ENCODE data around the gene BCL2A1. TPM values are rescaled to one million over a fixed set of nuclear protein-coding genes. Genes with fewer than 3 reads are reported as not detected.
"Not testable (repeated sequence)": the region's sequence is repeated elsewhere in the genome, so short reads cannot be mapped to it uniquely, and the experiment has no call there.

Gene BCL2A1
- total RNA-seq, 1 donor from 2014 or later = not detected

DNA sequence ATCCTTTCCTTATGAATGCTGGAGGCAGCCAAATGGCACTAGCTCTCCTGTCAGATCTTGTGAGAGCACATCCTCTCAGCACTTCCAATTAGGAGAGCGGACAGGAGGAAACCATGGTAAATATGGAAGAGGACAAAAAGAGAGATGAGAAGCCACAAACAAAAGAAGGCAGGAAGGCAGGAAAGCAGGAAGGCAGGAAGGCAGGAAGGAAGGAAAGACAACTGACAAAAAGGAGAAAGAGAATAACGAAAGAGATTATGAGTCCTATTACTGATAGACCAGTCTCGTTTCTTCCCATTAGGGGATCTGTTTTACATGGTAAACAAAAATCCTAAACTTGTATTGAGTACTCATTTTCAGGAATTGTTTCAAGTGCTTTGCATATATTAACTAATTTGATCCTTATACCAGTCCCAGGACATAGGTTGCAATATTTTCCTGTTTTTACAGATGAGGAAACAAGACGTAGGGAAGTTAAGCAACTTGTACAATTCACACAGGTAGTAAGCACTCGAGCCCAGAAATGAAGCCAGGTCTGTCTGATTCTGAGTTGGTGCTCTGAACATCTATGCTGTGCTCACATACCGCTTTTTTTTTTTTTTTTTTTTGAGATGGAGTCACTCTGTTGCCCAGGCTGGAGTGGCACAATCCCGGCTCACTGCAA lies 4.2 kb downstream of the BCL2A1 start:
- Histone ChIP-seq H3K27me3 (ENCODE audit: control insufficient read depth, insufficient read depth, low read length) (no peaks in the 10 kb centered on the region), H3K36me3 (ENCODE audit: control insufficient read depth, insufficient read depth, low read length) (no peaks in the 10 kb centered on the region), H3K4me3 (ENCODE audit: low read depth, low read length) (no peak overlapping the region)
- TF ChIP-seq, protein P1, sequence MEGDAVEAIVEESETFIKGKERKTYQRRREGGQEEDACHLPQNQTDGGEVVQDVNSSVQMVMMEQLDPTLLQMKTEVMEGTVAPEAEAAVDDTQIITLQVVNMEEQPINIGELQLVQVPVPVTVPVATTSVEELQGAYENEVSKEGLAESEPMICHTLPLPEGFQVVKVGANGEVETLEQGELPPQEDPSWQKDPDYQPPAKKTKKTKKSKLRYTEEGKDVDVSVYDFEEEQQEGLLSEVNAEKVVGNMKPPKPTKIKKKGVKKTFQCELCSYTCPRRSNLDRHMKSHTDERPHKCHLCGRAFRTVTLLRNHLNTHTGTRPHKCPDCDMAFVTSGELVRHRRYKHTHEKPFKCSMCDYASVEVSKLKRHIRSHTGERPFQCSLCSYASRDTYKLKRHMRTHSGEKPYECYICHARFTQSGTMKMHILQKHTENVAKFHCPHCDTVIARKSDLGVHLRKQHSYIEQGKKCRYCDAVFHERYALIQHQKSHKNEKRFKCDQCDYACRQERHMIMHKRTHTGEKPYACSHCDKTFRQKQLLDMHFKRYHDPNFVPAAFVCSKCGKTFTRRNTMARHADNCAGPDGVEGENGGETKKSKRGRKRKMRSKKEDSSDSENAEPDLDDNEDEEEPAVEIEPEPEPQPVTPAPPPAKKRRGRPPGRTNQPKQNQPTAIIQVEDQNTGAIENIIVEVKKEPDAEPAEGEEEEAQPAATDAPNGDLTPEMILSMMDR (IDR thresholded peaks at IDR 0.05; ENCODE audit: insufficient read depth, low read length, poor library complexity, severe bottlenecking) = no peak
- no peak for DNase-seq (ENCODE audit: low read depth)

DNA sequence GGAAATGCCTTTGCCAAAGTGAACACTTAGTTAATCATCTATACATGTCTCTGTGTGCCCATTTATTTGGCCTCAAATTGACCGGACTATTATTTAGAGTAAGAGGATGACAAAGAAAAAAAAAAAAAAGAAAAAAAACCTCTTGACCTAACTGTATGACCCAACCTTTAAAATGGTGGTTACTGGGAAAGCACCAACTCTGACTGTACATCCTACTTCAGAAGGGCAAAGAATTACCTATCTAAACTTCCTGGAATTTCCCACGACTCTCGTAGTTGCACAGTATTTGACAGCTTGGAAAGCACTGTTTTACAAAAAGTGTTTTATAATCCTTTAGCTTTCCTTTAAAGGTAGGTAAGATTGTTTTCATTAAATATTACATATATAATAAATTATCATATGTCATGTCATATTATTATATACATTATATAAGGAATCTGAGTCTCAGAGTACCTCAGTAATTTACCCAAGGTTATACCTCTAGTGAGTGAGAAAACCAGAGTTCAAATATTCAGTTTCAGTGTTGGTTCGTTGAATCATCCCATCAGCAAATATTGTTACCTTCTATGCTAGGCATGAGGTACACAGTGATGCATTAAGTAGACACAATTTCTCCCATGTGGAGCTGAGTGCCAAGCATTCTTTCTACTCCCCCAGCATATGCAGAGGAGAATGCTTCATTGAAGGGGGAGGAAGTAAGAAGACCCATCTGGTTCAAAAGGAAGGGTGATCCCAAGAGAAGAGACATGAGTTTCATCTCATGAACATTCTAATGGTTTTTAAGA lies 5.0 kb downstream of the BCL2A1 start:
- no peak for DNase-seq (ENCODE audit: low read depth)
- TF ChIP-seq, protein P1 (IDR thresholded peaks at IDR 0.05; ENCODE audit: insufficient read depth, low read length, poor library complexity, severe bottlenecking) = no peak
- H3K4me3 ChIP-seq (ENCODE audit: low read depth, low read length) = no peak overlapping the region

DNA sequence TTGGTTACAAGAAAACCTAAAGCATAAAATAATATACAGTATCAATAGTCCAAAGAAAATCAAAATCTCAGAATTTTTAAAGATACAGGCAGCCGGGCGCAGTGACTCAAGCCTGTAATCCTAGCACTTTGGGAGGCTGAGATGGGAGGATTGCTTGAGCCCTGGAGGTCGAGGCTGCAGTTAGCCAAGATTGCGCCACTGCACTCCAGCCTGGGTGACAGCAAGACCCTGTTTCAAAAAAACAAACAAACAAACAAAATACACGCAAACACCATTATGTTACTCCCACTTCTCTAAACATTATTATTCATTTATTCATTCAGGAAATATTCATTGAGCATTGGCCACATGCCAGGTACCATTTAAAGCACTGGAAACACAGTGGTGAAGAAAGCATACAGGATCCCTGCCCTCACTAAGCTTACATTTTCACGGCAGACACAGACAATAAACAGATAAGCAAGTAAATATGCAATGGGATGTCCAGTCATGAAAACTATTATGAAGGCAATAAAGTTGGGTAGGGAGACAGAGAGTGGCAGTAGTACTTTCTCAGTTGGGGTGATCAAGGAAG lies 6.7 kb downstream of the BCL2A1 start:
- no peak for DNase-seq (ENCODE audit: low read depth)
- no peak overlapping the region for H3K4me3 ChIP-seq (ENCODE audit: low read depth, low read length)
- H3K36me3 ChIP-seq (ENCODE audit: control insufficient read depth, insufficient read depth, low read length) = no peaks in the 10 kb centered on the region
- TF ChIP-seq, protein P1 (IDR thresholded peaks at IDR 0.05; ENCODE audit: insufficient read depth, low read length, poor library complexity, severe bottlenecking) = no peak
- no peaks in the 10 kb centered on the region for H3K27me3 ChIP-seq (ENCODE audit: control insufficient read depth, insufficient read depth, low read length)

More for the DNA sequence above, 5.0 kb downstream of the BCL2A1 start:
- Histone ChIP-seq H3K36me3 (ENCODE audit: control insufficient read depth, insufficient read depth, low read length) (no peaks in the 10 kb centered on the region), H3K27me3 (ENCODE audit: control insufficient read depth, insufficient read depth, low read length) (no peaks in the 10 kb centered on the region)

DNA sequence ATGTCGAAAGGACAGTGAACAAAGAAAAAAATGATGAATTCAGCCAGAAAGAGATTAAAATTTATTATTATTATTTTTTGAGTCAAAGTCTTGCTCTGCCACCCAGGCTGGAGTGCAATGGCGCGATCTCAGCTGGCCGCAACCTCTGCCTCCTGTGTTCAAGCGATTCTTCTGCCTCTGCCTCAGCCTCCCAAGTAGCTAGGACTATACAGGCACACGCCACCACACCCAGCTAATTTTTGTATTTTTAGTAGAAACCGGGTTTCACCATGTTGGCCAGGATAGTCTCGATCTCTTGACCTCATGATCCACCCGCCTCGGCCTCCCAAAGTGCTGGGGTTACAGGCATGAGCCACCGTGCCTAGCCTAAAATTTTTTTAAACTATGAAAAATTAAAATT lies 8.1 kb downstream of the BCL2A1 start:
- DNase-seq (ENCODE audit: low read depth); H3K4me3 ChIP-seq (ENCODE audit: low read depth, low read length); H3K36me3 ChIP-seq (ENCODE audit: control insufficient read depth, insufficient read depth, low read length); H3K27me3 ChIP-seq (ENCODE audit: control insufficient read depth, insufficient read depth, low read length): not testable (repeated sequence)

DNA sequence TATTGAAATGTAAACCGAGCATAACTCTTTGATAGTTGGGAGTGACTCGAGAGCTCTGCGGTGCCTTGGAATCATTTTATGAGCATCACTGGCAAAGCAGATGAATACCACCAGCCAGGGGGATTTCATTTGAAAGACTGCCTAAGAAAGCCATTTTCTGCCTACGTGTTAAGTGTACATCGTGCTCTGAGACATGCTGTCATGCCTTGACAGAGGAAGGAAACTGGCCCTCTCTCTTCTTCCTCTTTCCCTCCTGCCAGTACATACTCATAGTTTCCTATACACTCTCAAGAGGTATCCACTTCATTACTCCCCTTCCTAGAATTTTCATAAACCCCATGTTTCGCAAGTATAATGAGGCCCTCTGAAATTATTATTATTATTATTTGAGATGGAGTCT lies 8.8 kb downstream of the BCL2A1 start:
- Histone ChIP-seq H3K4me3 (ENCODE audit: low read depth, low read length) (no peak overlapping the region), H3K27me3 (ENCODE audit: control insufficient read depth, insufficient read depth, low read length) (no peaks in the 10 kb centered on the region), H3K36me3 (ENCODE audit: control insufficient read depth, insufficient read depth, low read length) (no peaks in the 10 kb centered on the region)
- TF ChIP-seq, protein P1 (IDR thresholded peaks at IDR 0.05; ENCODE audit: insufficient read depth, low read length, poor library complexity, severe bottlenecking) = no peak
- no peak for DNase-seq (ENCODE audit: low read depth)

DNA sequence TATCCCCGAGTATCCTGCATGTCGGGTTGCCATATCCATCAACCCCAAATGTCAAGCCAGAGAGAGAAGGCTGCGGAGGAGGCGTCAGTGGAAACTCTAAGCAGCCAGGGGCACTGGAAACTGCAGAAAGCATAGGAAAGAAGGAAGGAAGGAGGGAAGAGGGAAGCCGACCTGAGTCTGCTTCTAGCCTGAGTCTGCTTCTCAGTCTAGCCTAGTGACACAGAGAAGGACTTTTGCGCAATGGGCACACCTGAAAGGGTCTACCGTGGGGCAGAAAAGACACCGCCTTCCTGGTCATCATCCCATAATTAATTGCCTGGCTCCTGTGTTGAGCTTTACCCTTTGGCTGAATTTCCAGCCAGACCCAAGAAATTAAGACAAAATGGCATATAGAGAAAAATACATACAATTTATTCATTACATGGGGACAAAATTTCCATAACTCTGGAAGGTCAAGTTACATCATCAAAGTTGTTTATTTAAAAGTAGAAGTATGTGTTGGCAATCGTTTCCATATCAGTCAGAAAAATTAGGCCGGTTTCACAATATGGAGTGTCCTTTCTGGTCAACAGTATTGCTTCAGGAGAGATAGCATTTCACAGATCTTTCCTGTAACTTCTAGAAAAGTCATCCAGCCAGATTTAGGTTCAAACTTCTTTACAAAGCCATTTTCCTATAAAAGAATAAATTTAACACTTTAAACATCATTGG lies 10.3 kb downstream of the BCL2A1 start:
- TF ChIP-seq, protein P1 (IDR thresholded peaks at IDR 0.05; ENCODE audit: insufficient read depth, low read length, poor library complexity, severe bottlenecking) = no peak
- H3K4me3 ChIP-seq (ENCODE audit: low read depth, low read length) = no peak overlapping the region
- DNase-seq (ENCODE audit: low read depth) = no peak
- H3K36me3 ChIP-seq (ENCODE audit: control insufficient read depth, insufficient read depth, low read length) = no peaks in the 10 kb centered on the region
- no peaks in the 10 kb centered on the region for H3K27me3 ChIP-seq (ENCODE audit: control insufficient read depth, insufficient read depth, low read length)
